Loucy (cell line): ENCODE results near the gene GPA33.

Source experiments
- CTCF ChIP-seq: fragments of 200-600 bp; sonication (generic); conservative IDR thresholded peaks from 2 replicates; pipeline ENCODE4 v1.5.1; 2014; ENCODE audit warnings: mild to moderate bottlenecking, antibody characterized with exemption, low read length
- EZH2phosphoT487 ChIP-seq: fragments of 200-600 bp; IDR thresholded peaks from 2 replicates; pipeline ENCODE4 v1.6.1; 2018; ENCODE audit warnings: antibody characterized with exemption, mild to moderate bottlenecking, moderate library complexity, borderline replicate concordance

- TF ChIP-seq CTCF = no peak
- TF ChIP-seq EZH2phosphoT487 = no peak
These were observed 7.6 kb downstream of the GPA33 start for GRCh38 chr1:167082511-167083027.
